GM19023 (cell line): ENCODE data around the gene HABP4.

ENCODE experiments used
- ATAC-seq: cut with Tn5 transposase; IDR thresholded peaks from one replicate; pipeline ENCODE4 v1.9.1; 2021; ENCODE audit warnings: mild to moderate bottlenecking, moderate library complexity; ENCODE audit not compliant: unreplicated experiment

HABP4 gene

GRCh38 chr9:96476013-96476412, 26.0 kb downstream of the HABP4 start:
- ATAC-seq = no peak

GRCh38 chr9:96476591-96476990, 26.6 kb downstream of the HABP4 start:
- ATAC-seq = no peak

GRCh38 chr9:96478829-96479371, 28.9 kb downstream of the HABP4 start:
- ATAC-seq = peak; percentile 72

GRCh38 chr9:96480736-96481135, 30.8 kb downstream of the HABP4 start:
- ATAC-seq = no peak

- ATAC-seq = no peak
Measured at GRCh38 chr9:96482476-96482875, 32.5 kb downstream of the HABP4 start.

- no peak for ATAC-seq
Measured at GRCh38 chr9:96483197-96483596, 33.2 kb downstream of the HABP4 start.

GRCh38 chr9:96483733-96484390, 33.9 kb downstream of the HABP4 start:
- ATAC-seq = no peak

- ATAC-seq = peak; percentile 89
Measured at GRCh38 chr9:96484521-96484931, 34.6 kb downstream of the HABP4 start.

GRCh38 chr9:96485280-96485679, 35.3 kb downstream of the HABP4 start:
- ATAC-seq = no peak

- no peak for ATAC-seq
Measured at GRCh38 chr9:96486386-96487028, 36.5 kb downstream of the HABP4 start.

GRCh38 chr9:96487029-96487396, 37.0 kb downstream of the HABP4 start:
- ATAC-seq = no peak

- ATAC-seq = no peak
Measured at GRCh38 chr9:96487949-96488348, 38.0 kb downstream of the HABP4 start.

GRCh38 chr9:96489482-96489979, 39.6 kb downstream of the HABP4 start:
- no peak for ATAC-seq

GRCh38 chr9:96490534-96491078, 40.6 kb downstream of the HABP4 start:
- no peak for ATAC-seq

- ATAC-seq = no peak
Measured at GRCh38 chr9:96491079-96491879, 41.3 kb downstream of the HABP4 start.

GRCh38 chr9:96491880-96492525, 42.0 kb downstream of the HABP4 start:
- no peak for ATAC-seq

GRCh38 chr9:96492993-96493531, 43.1 kb downstream of the HABP4 start:
- ATAC-seq = no peak

- ATAC-seq = no peak
Measured at GRCh38 chr9:96493757-96494156, 43.8 kb downstream of the HABP4 start.

- ATAC-seq = no peak
Measured at GRCh38 chr9:96494215-96494800, 44.3 kb downstream of the HABP4 start.

GRCh38 chr9:96495341-96495740, 45.4 kb downstream of the HABP4 start:
- ATAC-seq = no peak
